HG02840 (cell line): Measurements from ENCODE around the gene PTDSS2.
"Not testable (repeated sequence)": the region's sequence is repeated elsewhere in the genome, so short reads cannot be mapped to it uniquely, and the experiment has no call there.

ENCODE experiments used
- ATAC-seq: cut with Tn5 transposase; IDR thresholded peaks from one replicate; pipeline ENCODE4 v1.9.1; 2021; ENCODE audit warnings: mild to moderate bottlenecking, moderate library complexity, moderate number of reproducible peaks; ENCODE audit not compliant: unreplicated experiment, low FRiP score

The PTDSS2 gene

GRCh38 chr11:502288-503178 lies 52.5 kb downstream of the PTDSS2 start:
- ATAC-seq = no peak

- ATAC-seq = no peak
Observed at GRCh38 chr11:503179-503981, 53.3 kb downstream of the PTDSS2 start.

GRCh38 chr11:504053-504993 lies 54.2 kb downstream of the PTDSS2 start:
- no peak for ATAC-seq

GRCh38 chr11:504994-505344 lies 54.9 kb downstream of the PTDSS2 start:
- ATAC-seq = no peak

- ATAC-seq = peak; percentile 77
Observed at GRCh38 chr11:506238-506994, 56.3 kb downstream of the PTDSS2 start.

- peak; percentile 43 for ATAC-seq
Observed at GRCh38 chr11:506995-507726, 57.1 kb downstream of the PTDSS2 start, which contains the start of gene RNH1. Gene RNH1, minus strand, starts transcription at chr11:507242. Its CDS starts 5,080 bp downstream, at chr11:502162.

GRCh38 chr11:507727-508515 lies 57.8 kb downstream of the PTDSS2 start:
- no peak for ATAC-seq

GRCh38 chr11:508956-509355 lies 58.9 kb downstream of the PTDSS2 start:
- ATAC-seq = no peak

GRCh38 chr11:512761-513595 lies 62.9 kb downstream of the PTDSS2 start:
- no peak for ATAC-seq

- ATAC-seq = no peak
Observed at GRCh38 chr11:514606-515005, 64.5 kb downstream of the PTDSS2 start.

- no peak for ATAC-seq
Observed at GRCh38 chr11:515131-515530, 65.1 kb downstream of the PTDSS2 start.

GRCh38 chr11:516400-516799 lies 66.3 kb downstream of the PTDSS2 start:
- ATAC-seq = no peak

- not testable (repeated sequence) for ATAC-seq
Observed at GRCh38 chr11:516918-517685, 67.0 kb downstream of the PTDSS2 start.

- peak; percentile 81 for ATAC-seq
Observed at GRCh38 chr11:518463-519202, 68.6 kb downstream of the PTDSS2 start.

GRCh38 chr11:520428-521176 lies 70.5 kb downstream of the PTDSS2 start:
- no peak for ATAC-seq
